ENCODE data around the gene CEP135.
A peak's percentile ranks its signal among the peaks of the same experiment; 100 is the strongest.
"Not testable (repeated sequence)": the region's sequence is repeated elsewhere in the genome, so short reads cannot be mapped to it uniquely, and the experiment has no call there.

Gene CEP135

GRCh38 chr4:55941881-55942396 is 6.8 kb upstream of the CEP135 start:
- DNase-seq: no peak

GRCh38 chr4:55947254-55947882 is 1.4 kb upstream of the CEP135 start:
- peak; percentile 58 for DNase-seq

- peak; percentile 38 for DNase-seq
Measured at GRCh38 chr4:55947912-55948725, 626 bp upstream of the CEP135 start.

- DNase-seq: no peak
Measured at GRCh38 chr4:55949482-55949802, 697 bp downstream of the CEP135 start.

- DNase-seq: no peak
Measured at GRCh38 chr4:55951191-55951922, 2.6 kb downstream of the CEP135 start.

DNA sequence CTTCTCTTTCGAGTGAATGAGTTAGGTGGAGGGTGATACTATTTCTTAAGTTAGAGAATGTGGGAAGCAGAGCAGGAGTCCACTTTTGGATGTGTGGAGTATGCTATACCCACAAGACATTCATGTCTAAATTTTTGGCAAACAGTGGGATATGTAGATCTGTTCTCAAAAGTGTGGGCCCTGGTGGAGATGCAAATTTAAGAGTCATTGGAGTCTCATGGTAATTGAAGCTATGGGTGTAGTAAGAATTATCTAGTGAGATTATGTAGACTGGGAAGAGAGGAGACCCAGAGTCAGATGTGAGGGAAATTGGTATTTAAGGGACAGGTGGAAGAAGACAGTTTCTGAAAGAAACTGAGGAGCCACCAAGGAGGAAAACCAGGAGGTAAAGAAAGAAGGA is 7.0 kb downstream of the CEP135 start:
- DNase-seq: no peak

DNA sequence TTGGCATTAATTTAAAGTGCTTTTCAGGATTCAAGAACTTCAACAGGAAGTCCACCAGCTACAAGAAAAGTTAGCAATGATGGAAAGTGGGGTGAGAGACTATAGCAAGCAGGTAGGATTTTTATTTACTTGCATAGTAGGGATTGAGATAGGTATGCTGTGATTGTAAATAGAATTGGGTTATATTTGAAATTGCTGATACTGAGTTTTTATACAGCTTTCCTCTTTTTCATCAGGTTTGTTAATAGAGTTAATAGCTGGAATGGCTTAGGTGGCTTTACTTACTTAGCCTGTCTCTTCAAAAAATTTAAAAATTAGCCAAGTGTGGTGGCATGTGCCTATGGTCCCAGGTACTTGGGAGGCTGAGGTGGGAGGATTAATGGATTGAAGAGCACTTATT is 10.9 kb downstream of the CEP135 start:
- DNase-seq: no peak

GRCh38 chr4:55964046-55964445 is 15.3 kb downstream of the CEP135 start:
- no peak for DNase-seq

- DNase-seq: no peak
Measured at GRCh38 chr4:55965585-55965984, 16.8 kb downstream of the CEP135 start.

DNA sequence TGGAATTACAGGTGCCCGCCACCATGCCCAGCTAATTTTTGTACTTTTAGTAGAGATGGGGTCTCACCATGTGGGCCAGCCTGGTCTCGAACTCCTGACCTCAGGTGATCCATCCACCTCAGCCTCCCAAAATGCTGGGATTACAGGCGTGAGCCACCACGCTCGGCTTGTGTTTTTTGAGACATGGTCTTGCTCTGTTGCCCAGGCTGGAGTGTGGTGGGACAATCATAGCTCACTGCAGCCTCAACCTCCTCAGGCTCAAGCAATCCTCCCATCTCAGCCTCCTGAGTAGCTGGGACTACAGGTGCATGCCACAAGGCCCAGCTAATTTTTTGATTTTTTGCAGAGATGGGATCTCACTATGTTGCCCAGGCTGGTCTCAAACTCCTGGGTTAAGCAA is 17.6 kb downstream of the CEP135 start:
- not testable (repeated sequence) for DNase-seq

DNA sequence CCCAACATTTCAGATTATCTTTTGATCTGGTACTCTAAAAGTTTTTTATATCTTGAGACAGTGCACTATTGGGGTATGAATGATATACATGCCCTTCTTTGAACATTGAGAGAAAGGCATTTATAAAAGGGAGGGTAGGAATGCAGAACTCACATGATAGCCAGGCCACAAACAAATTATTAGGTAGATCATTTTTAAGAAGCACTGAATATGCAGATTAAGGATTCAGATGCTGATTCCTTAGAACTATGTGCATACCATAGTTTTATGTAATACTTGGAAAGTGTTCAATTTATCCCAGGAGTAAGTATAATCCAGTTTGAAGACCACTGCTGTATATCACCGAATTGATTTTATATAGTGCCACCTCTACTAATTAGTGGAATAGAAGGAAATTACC is 18.6 kb downstream of the CEP135 start:
- no peak for DNase-seq

DNA sequence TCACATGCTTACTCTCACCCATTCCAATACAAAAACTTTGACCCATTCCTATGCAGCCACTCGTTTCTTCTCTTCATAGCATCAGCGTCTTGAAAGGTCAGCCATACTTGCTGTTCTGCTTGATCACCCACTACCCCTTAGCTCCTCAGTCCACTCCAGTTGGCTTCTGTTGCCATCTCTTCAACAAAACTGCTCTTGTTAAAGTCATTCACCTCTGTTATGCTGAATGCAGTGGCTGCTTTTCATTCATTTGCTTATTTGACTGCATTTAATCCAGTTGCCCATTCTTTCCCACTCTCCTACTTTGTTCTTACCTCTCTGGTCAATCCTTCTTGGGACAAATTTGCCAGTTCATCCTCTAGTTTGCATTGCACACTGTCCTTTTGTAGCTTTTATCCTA is 24.9 kb downstream of the CEP135 start:
- no peak for DNase-seq

DNA sequence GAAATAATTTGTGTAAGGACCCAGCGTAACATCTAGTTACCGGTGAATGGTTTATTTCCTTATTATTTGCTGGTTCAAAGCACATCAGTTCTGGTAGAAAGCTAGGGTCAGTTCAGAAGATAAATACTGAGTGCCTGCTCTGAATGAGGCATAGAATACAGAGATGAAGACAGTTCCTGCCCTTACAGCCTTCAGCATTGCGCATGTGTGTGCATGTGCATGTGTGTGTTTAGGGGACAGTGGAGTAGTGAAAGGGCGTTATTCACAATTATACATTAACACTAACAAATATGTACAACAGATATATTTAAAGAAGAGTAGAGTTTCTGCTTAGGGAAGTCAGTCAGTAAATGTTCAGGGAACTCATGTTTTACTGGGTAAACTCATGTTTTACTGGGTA is 29.1 kb downstream of the CEP135 start:
- DNase-seq: no peak

GRCh38 chr4:55979562-55979961 is 30.8 kb downstream of the CEP135 start:
- DNase-seq: no peak

GRCh38 chr4:55980725-55981124 is 32.0 kb downstream of the CEP135 start:
- DNase-seq: no peak

DNA sequence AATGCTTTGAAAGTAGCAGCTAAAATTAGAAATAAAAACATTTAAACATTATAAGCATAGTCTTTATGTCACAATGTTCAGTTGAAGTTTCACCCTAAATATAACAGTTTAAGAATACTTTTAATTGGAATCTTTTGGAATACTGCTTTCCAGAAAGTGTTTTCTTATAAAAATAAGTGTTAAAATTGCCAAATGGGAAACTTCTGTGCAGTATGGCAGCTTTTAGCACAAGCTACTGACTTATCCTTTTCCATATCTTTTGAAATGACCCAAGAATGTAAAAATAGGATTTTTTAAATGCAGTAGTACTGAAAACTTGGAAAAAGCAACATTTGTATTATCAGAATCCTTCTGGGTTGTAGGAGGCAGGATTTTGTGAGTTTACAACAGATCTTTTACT is 34.2 kb downstream of the CEP135 start:
- DNase-seq: no peak

GRCh38 chr4:55989766-55990165 is 41.0 kb downstream of the CEP135 start:
- no peak for DNase-seq

GRCh38 chr4:55993994-55994663 is 45.4 kb downstream of the CEP135 start:
- no peak for DNase-seq

DNA sequence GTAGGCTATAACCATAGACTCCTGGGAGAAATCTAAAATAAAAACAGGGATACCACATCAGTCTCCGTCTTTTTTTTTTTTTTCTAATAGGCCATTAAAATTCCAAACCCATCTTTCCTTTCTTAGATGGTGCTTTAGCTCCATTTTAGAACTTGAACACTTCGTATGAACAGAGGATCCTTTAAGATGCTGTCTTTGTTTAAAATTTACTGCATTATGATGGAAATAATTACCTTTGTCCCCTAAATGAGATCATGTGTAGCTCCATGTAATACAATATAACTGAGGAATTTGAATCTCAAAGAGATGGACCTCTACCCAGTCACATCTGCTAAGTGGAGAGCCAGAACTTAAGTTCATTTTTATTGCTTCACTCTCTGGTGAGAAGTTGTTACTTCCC is 47.9 kb downstream of the CEP135 start:
- no peak for DNase-seq

DNA sequence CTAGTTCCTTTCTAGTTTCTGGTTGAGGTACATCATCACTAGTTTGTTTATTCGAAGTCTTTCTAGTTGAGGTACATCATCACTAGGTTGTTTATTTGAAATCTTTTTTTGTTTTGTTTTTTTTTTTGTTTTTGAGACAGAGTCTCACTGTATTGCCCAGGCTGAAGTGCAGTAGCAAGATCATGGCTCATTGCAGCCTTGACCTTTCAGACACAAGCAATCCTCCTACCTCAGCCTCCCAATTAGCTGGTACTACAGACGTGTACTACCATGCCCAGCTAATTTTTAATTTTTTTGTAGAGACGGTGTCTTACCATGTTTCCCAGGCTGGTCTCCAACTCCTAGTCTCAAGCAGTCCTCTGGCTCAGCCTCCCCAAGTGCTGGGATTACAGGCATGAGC is 54.9 kb downstream of the CEP135 start:
- DNase-seq: no peak

DNA sequence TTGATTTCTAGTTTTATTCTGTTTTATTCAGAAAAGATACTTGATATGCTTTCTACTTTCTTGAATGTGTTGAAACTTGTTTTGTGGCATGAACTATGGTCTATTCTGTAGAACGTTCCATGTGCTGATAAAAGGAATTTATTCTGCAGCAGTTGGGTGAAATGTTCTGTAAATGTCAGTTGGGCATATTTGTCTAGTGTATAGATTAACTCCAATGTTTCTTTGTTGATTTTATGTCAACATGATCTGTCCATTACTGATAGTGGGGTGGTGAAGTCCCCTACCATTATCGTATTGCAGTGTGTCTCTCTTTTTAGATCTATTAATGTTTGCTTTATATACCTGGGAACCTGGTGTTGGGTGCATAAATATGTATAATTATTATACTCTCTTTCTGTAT is 55.5 kb downstream of the CEP135 start:
- no peak for DNase-seq

GRCh38 chr4:56007154-56007553 is 58.4 kb downstream of the CEP135 start:
- DNase-seq: no peak

- DNase-seq: no peak
Measured at GRCh38 chr4:56008206-56008605, 59.5 kb downstream of the CEP135 start.

All from RPMI8226 (cell line).